Astrocyte (in vitro differentiated cells and primary cell): ENCODE results near the gene CTIF. TPM values are rescaled to one million over a fixed set of nuclear protein-coding genes. Genes with fewer than 3 reads are reported as not detected.

Experiments
- DNase-seq: peaks from one replicate; pipeline ENCODE4 v3.0.0-alpha.2; 2010; ENCODE audit warnings: low read depth
- FAIRE-seq: peaks from 2 replicates; lab custom pipeline; 2011; peaks lifted over from hg19 to GRCh38; lab: Jason Lieb, UNC
- H2AFZ ChIP-seq: 2 replicates; pipeline ENCODE4 v1.6.0; 2012; ENCODE audit warnings: low read depth, low read length, inconsistent platforms
- H3K27ac ChIP-seq: 2 replicates; pipeline ENCODE4 v1.5.1; 2011; ENCODE audit warnings: low read depth, low read length, inconsistent platforms
- H3K27me3 ChIP-seq: 2 replicates; pipeline ENCODE4 v1.6.0; 2011; ENCODE audit warnings: low read length, inconsistent platforms; ENCODE audit not compliant: insufficient read depth
- H3K36me3 ChIP-seq: 2 replicates; pipeline ENCODE4 v1.5.1; 2011; ENCODE audit warnings: low read length, inconsistent platforms; ENCODE audit not compliant: insufficient read depth
- H3K4me1 ChIP-seq: 2 replicates; pipeline ENCODE4 v1.5.1; 2011; ENCODE audit warnings: low read length, inconsistent platforms; ENCODE audit not compliant: insufficient read depth
- H3K4me2 ChIP-seq: 2 replicates; pipeline ENCODE4 v1.6.0; 2012; ENCODE audit warnings: low read length, inconsistent platforms
- H3K4me3 ChIP-seq: 2 replicates; pipeline ENCODE4 v1.5.1; 2011; ENCODE audit warnings: low read depth, mild to moderate bottlenecking, low read length, inconsistent platforms; ENCODE audit not compliant: insufficient read depth
- H3K79me2 ChIP-seq: 2 replicates; pipeline ENCODE4 v1.6.0; 2012; ENCODE audit warnings: mild to moderate bottlenecking, low read length, inconsistent platforms; ENCODE audit not compliant: insufficient read depth
- H3K9ac ChIP-seq: 2 replicates; pipeline ENCODE4 v1.6.0; 2012; ENCODE audit warnings: mild to moderate bottlenecking, low read length, inconsistent platforms
- H3K9me3 ChIP-seq: 2 replicates; pipeline ENCODE4 v1.5.1; 2012; ENCODE audit warnings: low read depth, mild to moderate bottlenecking, low read length, inconsistent platforms; ENCODE audit not compliant: insufficient read depth
- H4K20me1 ChIP-seq: 2 replicates; pipeline ENCODE4 v1.6.0; 2012; ENCODE audit warnings: low read length, inconsistent platforms; ENCODE audit not compliant: insufficient read depth
- H3K27ac Mint-ChIP-seq: one replicate; pipeline ENCODE4 v1.8.0; 2021; ENCODE audit warnings: mild to moderate bottlenecking, mixed read lengths; ENCODE audit not compliant: unreplicated experiment
- H3K27me3 Mint-ChIP-seq: one replicate; pipeline ENCODE4 v1.8.0; 2021; ENCODE audit warnings: low read depth, mixed read lengths; ENCODE audit not compliant: unreplicated experiment
- H3K36me3 Mint-ChIP-seq: one replicate; pipeline ENCODE4 v1.8.0; 2021; ENCODE audit warnings: low read depth, mixed read lengths; ENCODE audit not compliant: unreplicated experiment
- H3K4me1 Mint-ChIP-seq: one replicate; pipeline ENCODE4 v1.8.0; 2021; ENCODE audit warnings: low read depth, mixed read lengths; ENCODE audit not compliant: unreplicated experiment
- H3K4me3 Mint-ChIP-seq: one replicate; pipeline ENCODE4 v1.8.0; 2021; ENCODE audit warnings: mild to moderate bottlenecking, moderate library complexity, mixed read lengths; ENCODE audit not compliant: unreplicated experiment
- H3K9me3 Mint-ChIP-seq: one replicate; pipeline ENCODE4 v1.8.0; 2021; ENCODE audit warnings: mild to moderate bottlenecking, mixed read lengths; ENCODE audit not compliant: unreplicated experiment
- EZH2 ChIP-seq: IDR thresholded peaks from 2 replicates; pipeline ENCODE4 v1.6.1; 2012; ENCODE audit warnings: mild to moderate bottlenecking, low read length, inconsistent platforms; ENCODE audit not compliant: insufficient read depth
- total RNA-seq: library from RNA; stranded (reverse); gene quantifications from 2 replicates; pipeline ENCODE4 v1.2.1, GENCODE V29; 2021
- TF ChIP-seq, protein P1 (sequence below): IDR thresholded peaks from 2 replicates; pipeline ENCODE4 v1.5.1; 2011; ENCODE audit warnings: low read depth, mild to moderate bottlenecking, inconsistent platforms, low read length, moderate library complexity; ENCODE audit not compliant: insufficient read depth

CTIF gene
- total RNA-seq, 1 donor from 2014 or later: 101 TPM

DNA sequence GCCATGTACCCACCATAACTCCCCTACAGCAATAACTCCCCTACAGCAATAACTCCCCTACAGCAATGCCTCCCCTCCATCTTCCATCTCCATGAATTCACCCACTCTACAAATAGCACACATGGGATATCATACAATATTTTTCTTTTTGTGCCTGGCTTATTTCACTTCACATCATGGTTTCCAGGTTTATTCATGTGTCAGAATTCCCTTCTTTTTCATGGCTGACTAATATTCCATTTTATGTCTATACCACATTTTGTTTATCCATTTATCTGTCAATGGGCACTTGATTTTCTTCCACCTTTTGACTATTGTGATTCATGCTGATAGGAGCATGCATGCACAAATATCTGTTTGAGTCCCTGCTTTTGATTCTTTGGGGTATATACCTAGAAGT is 233.6 kb downstream of the CTIF start:
- H3K4me3 Mint-ChIP-seq: no peak overlapping the region
- Histone ChIP-seq H4K20me1 (peaks cover 51% of the 10 kb centered on the region), H3K79me2 (no peaks in the 10 kb centered on the region), H3K36me3 (peaks cover 3% of the 10 kb centered on the region), H3K4me3 (no peak overlapping the region), H3K9me3 (no peaks in the 10 kb centered on the region), H3K4me2 (no peak overlapping the region), H3K4me1 (peaks cover 7% of the 10 kb centered on the region), H2AFZ (no peak overlapping the region), H3K27ac (no peak overlapping the region), H3K27me3 (no peaks in the 10 kb centered on the region), H3K9ac (no peak overlapping the region)
- H3K9me3 Mint-ChIP-seq: no peaks in the 10 kb centered on the region
- H3K27ac Mint-ChIP-seq: peak overlapping the region; percentile 12
- peaks cover 19% of the 10 kb centered on the region for H3K4me1 Mint-ChIP-seq
- H3K36me3 Mint-ChIP-seq: peaks cover 33% of the 10 kb centered on the region
- DNase-seq (no peak), FAIRE-seq (no peak)
- TF ChIP-seq, protein P1, sequence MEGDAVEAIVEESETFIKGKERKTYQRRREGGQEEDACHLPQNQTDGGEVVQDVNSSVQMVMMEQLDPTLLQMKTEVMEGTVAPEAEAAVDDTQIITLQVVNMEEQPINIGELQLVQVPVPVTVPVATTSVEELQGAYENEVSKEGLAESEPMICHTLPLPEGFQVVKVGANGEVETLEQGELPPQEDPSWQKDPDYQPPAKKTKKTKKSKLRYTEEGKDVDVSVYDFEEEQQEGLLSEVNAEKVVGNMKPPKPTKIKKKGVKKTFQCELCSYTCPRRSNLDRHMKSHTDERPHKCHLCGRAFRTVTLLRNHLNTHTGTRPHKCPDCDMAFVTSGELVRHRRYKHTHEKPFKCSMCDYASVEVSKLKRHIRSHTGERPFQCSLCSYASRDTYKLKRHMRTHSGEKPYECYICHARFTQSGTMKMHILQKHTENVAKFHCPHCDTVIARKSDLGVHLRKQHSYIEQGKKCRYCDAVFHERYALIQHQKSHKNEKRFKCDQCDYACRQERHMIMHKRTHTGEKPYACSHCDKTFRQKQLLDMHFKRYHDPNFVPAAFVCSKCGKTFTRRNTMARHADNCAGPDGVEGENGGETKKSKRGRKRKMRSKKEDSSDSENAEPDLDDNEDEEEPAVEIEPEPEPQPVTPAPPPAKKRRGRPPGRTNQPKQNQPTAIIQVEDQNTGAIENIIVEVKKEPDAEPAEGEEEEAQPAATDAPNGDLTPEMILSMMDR: no peak
- no peak for TF ChIP-seq EZH2
- H3K27me3 Mint-ChIP-seq: no peaks in the 10 kb centered on the region

DNA sequence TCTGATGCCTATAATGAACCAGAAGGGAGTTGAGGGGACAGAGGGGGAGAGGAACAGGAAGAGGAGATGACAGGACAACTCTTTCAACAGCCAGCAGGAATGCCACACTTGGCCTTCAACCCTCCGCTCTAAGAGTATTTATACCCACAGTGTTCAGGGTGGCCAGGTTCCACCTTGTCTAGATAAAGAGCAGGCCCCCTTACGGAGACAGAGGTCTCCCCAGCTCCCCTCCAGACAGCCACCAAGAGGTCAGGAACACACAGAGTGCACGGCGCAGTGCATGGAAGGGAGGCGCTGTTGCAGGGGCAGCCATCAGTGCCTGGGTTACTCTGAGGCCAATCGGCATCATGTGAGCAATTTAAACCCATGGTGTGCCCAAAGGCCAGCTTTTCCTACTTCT is 235.0 kb downstream of the CTIF start:
- Histone ChIP-seq H3K9me3 (no peaks in the 10 kb centered on the region), H3K36me3 (peaks cover 3% of the 10 kb centered on the region), H3K9ac (no peak overlapping the region), H3K4me1 (peaks cover 12% of the 10 kb centered on the region), H4K20me1 (peaks cover 44% of the 10 kb centered on the region), H3K27me3 (no peaks in the 10 kb centered on the region), H2AFZ (no peak overlapping the region), H3K4me3 (no peak overlapping the region), H3K4me2 (no peak overlapping the region), H3K79me2 (no peaks in the 10 kb centered on the region), H3K27ac (no peak overlapping the region)
- Mint-ChIP-seq H3K27ac (no peak overlapping the region), H3K27me3 (no peaks in the 10 kb centered on the region), H3K4me3 (no peak overlapping the region), H3K4me1 (peaks cover 24% of the 10 kb centered on the region), H3K9me3 (no peaks in the 10 kb centered on the region), H3K36me3 (peaks cover 36% of the 10 kb centered on the region)
- FAIRE-seq (no peak), DNase-seq (no peak)
- TF ChIP-seq, protein P1: no peak
- no peak for TF ChIP-seq EZH2

DNA sequence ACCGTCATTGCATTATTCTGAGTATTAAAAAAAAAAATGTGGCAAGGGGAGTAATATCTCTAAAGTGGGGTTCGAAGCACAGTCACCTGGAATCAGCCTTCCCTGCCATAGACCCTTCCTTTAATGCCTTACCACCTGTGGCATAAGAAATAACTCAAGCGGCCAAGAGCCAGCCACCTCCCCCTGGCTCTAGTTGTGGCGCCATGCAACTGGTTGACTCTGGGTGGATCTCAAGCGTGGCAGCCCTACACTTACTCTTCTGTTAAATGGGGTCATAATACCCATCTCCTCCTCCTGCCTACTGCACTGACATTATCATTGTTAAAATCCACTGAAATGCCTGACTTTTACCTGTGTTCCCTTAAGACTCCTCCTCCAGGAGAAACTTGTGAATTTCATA is 236.1 kb downstream of the CTIF start:
- Mint-ChIP-seq H3K36me3 (peaks cover 33% of the 10 kb centered on the region), H3K4me1 (peaks cover 19% of the 10 kb centered on the region), H3K9me3 (no peaks in the 10 kb centered on the region), H3K27me3 (no peaks in the 10 kb centered on the region), H3K27ac (no peak overlapping the region), H3K4me3 (peak overlapping the region; percentile 4)
- Histone ChIP-seq H2AFZ (no peak overlapping the region), H3K9me3 (no peaks in the 10 kb centered on the region), H3K27ac (no peak overlapping the region), H3K9ac (no peak overlapping the region), H4K20me1 (peaks cover 40% of the 10 kb centered on the region), H3K4me2 (no peak overlapping the region), H3K4me1 (peaks cover 16% of the 10 kb centered on the region), H3K4me3 (no peak overlapping the region), H3K36me3 (peaks cover 3% of the 10 kb centered on the region), H3K79me2 (no peaks in the 10 kb centered on the region), H3K27me3 (no peaks in the 10 kb centered on the region)
- FAIRE-seq: no peak
- TF ChIP-seq, protein P1: no peak
- DNase-seq: no peak
